Natural killer cell (primary cell): Measurements from ENCODE around the gene NAT9. TPM values are rescaled to one million over a fixed set of nuclear protein-coding genes. Genes with fewer than 3 reads are reported as not detected.

Experiments
- ATAC-seq, 3 donors: fragments of 150-1000 bp in 2 of 3; fragments of 200-7000 bp in 1 of 3; cut with Tn5 transposase; 1 replicate in 1 of 3; 2 replicates in 2 of 3; pipeline ENCODE4 v1.10.0; 2021; ENCODE audit warnings: mild to moderate bottlenecking in 2 of 3, moderate library complexity in 2 of 3
- DNase-seq, 2 donors: peaks; one replicate each; pipeline versions ENCODE4 v3.0.0 to v3.0.0-alpha.2; 2013 to 2021; ENCODE audit warnings: mixed read lengths in 1 of 2
- H3K27ac ChIP-seq: one replicate; pipeline ENCODE4 v1.5.1; 2013; ENCODE audit warnings: mild to moderate bottlenecking, low read length
- H3K27me3 ChIP-seq: one replicate; pipeline ENCODE4 v1.6.1; 2013; ENCODE audit warnings: low read length; ENCODE audit not compliant: control insufficient read depth, insufficient read depth
- H3K36me3 ChIP-seq: one replicate; pipeline ENCODE4 v1.6.1; 2013; ENCODE audit warnings: low read length; ENCODE audit not compliant: control insufficient read depth, insufficient read depth
- H3K4me1 ChIP-seq: one replicate; pipeline ENCODE4 v1.6.1; 2013; ENCODE audit warnings: low read length; ENCODE audit not compliant: control insufficient read depth, insufficient read depth
- H3K4me3 ChIP-seq: one replicate; pipeline ENCODE4 v1.5.1; 2013; ENCODE audit warnings: low read length
- H3K9me3 ChIP-seq: one replicate; pipeline ENCODE4 v1.6.1; 2013; ENCODE audit warnings: low read length; ENCODE audit not compliant: control insufficient read depth, insufficient read depth
- H3K27ac Mint-ChIP-seq, 2 donors: one replicate each; pipeline ENCODE4 v1.8.0; 2022; ENCODE audit warnings: mild to moderate bottlenecking in 2 of 2, mixed read lengths in 2 of 2, moderate library complexity in 1 of 2
- H3K27me3 Mint-ChIP-seq, 2 donors: one replicate each; pipeline ENCODE4 v1.8.0; 2022; ENCODE audit warnings: low read depth in 2 of 2, mixed read lengths in 2 of 2
- H3K36me3 Mint-ChIP-seq: one replicate; pipeline ENCODE4 v1.8.0; 2022; ENCODE audit warnings: mixed read lengths
- H3K4me1 Mint-ChIP-seq, 2 donors: one replicate each; pipeline ENCODE4 v1.8.0; 2022; ENCODE audit warnings: mixed read lengths in 2 of 2
- H3K4me3 Mint-ChIP-seq: one replicate; pipeline ENCODE4 v1.8.0; 2022; ENCODE audit warnings: mild to moderate bottlenecking, moderate library complexity, mixed read lengths
- H3K9me3 Mint-ChIP-seq, 2 donors: one replicate each; pipeline ENCODE4 v1.8.0; 2022; ENCODE audit warnings: mixed read lengths in 2 of 2
- CTCF ChIP-seq: fragments of 200-600 bp; IDR thresholded peaks from one replicate; pipeline ENCODE4 v1.8.0; 2022; ENCODE audit warnings: antibody characterized with exemption
- WGBS: methylation state at CpG from one replicate; pipeline ENCODE4 v1.1.7; 2013; ENCODE audit warnings: missing lambda C conversion rate; ENCODE audit not compliant: insufficient coverage; 5-methylcytosine and 5-hydroxymethylcytosine counted together
- intact Hi-C: fragments of 100-400 bp; cut with micrococcal nuclease; formaldehyde crosslinking; loops from one replicate; pipeline ENCODE4 v1.14.2; 2022
- total RNA-seq, 4 donors: library from RNA; stranded (reverse); fragments of 120-200 nt in 1 of 4; gene quantifications; one replicate each; pipeline versions ENCODE4 v1.2.3 to v1.2.4, GENCODE V29; 2013 to 2022

NAT9 gene
- total RNA-seq, 3 donors from 2014 or later (not counting 1 experiment from before 2014, with no cell fraction given) = 20.0 to 27.2 (median 24.8) TPM

GRCh38 chr17:74742978-74743545 is 33.1 kb downstream of the NAT9 start:
- Mint-ChIP-seq H3K27me3 (no peaks in the 10 kb centered on the region), H3K4me3 (peak overlapping the region; percentile 80), H3K9me3 (no peaks in the 10 kb centered on the region), H3K27ac (peak overlapping the region; percentile 90 to 93), H3K4me1 (peaks cover 60 to 83% of the 10 kb centered on the region in 2 donors), H3K36me3 (no peaks in the 10 kb centered on the region)
- H3K4me1 ChIP-seq = peaks cover 97% of the 10 kb centered on the region
- H3K27ac ChIP-seq = peak overlapping the region; percentile 64
- no peaks in the 10 kb centered on the region for H3K27me3 ChIP-seq
- WGBS = 83% methylated on average over 9 of the region's 9 CpGs
- intact Hi-C loops = no loop called here
- peaks cover 16% of the 10 kb centered on the region for H3K36me3 ChIP-seq
- TF ChIP-seq CTCF = no peak
- no peak overlapping the region for H3K4me3 ChIP-seq
- DNase-seq (peak in 1 of 2 donors; percentile 25), ATAC-seq (no peak)
- H3K9me3 ChIP-seq = no peaks in the 10 kb centered on the region

- intact Hi-C loops = no loop called here
- no peaks in the 10 kb centered on the region for H3K27me3 ChIP-seq
- peaks cover 16% of the 10 kb centered on the region for H3K36me3 ChIP-seq
- peak in 1 of 2 donors; percentile 78 for DNase-seq
- H3K27ac ChIP-seq = peak overlapping the region; percentile 10
- Mint-ChIP-seq H3K4me1 (peaks cover 60 to 78% of the 10 kb centered on the region in 2 donors), H3K27me3 (no peaks in the 10 kb centered on the region), H3K9me3 (no peaks in the 10 kb centered on the region), H3K36me3 (no peaks in the 10 kb centered on the region), H3K4me3 (peak overlapping the region; percentile 80), H3K27ac (peak overlapping the region; percentile 90 to 93)
- no peaks in the 10 kb centered on the region for H3K9me3 ChIP-seq
- peaks cover 97% of the 10 kb centered on the region for H3K4me1 ChIP-seq
- H3K4me3 ChIP-seq = no peak overlapping the region
- TF ChIP-seq CTCF = no peak
- ATAC-seq = peak; percentile 5 to 45 (median 24)
- WGBS = 0% methylated on average over 3 of the region's 4 CpGs
Observed at GRCh38 chr17:74742153-74742515, 34.0 kb downstream of the NAT9 start.

GRCh38 chr17:74740641-74741387 is 35.3 kb downstream of the NAT9 start:
- no peaks in the 10 kb centered on the region for H3K36me3 Mint-ChIP-seq
- Histone ChIP-seq H3K27me3 (no peaks in the 10 kb centered on the region), H3K4me1 (peaks cover 98% of the 10 kb centered on the region), H3K36me3 (peaks cover 16% of the 10 kb centered on the region), H3K27ac (peak overlapping the region; percentile 21), H3K9me3 (no peaks in the 10 kb centered on the region), H3K4me3 (no peak overlapping the region)
- peak overlapping the region; percentile 92 for H3K4me3 Mint-ChIP-seq
- no peaks in the 10 kb centered on the region for H3K27me3 Mint-ChIP-seq
- no peak for TF ChIP-seq CTCF
- ATAC-seq (no peak), DNase-seq (no peak)
- no peaks in the 10 kb centered on the region for H3K9me3 Mint-ChIP-seq
- H3K4me1 Mint-ChIP-seq = peaks cover 65 to 76% of the 10 kb centered on the region in 2 donors
- peak overlapping the region; percentile 90 to 93 for H3K27ac Mint-ChIP-seq
- intact Hi-C loops = no loop called here
- WGBS = 86% methylated on average over 17 of the region's 17 CpGs
